Mesenteric fat pad (tissue), 1 donor: ENCODE results near the gene NCOA4. TPM values are rescaled to one million over a fixed set of nuclear protein-coding genes. Genes with fewer than 3 reads are reported as not detected.
"Not testable (repeated sequence)": the region's sequence is repeated elsewhere in the genome, so short reads cannot be mapped to it uniquely, and the experiment has no call there.

Experiments used
- DNase-seq: peaks from one replicate; pipeline ENCODE4 v3.0.0-alpha.2; 2020; ENCODE audit warnings: low spot score
- long read RNA-seq: library from polyadenylated mRNA; unstranded; transcript quantifications from one replicate; pipeline ENCODE4 v2.0.0, GENCODE V29; 2020
- total RNA-seq: library from RNA; stranded (reverse); fragmentation: NEBNext Ultra II Directional; extraction: Animal tissue kit (Norgen Biotek cat#: 25700); gene quantifications from one replicate; pipeline ENCODE4 v1.2.1, GENCODE V29; 2021
- donor health status: DM: yes; HTN: yes; CAD: no.

The NCOA4 gene
- 138 TPM for total RNA-seq
- long read RNA-seq, transcript NCOA4-204 (10 exons, 3,549 nt), result major isoform, 51 of 144 reads
- long read RNA-seq, transcript NCOA4-207 (10 exons, 3,489 nt), result minor isoform, 9 of 144 reads
- long read RNA-seq, partial matches to known transcripts, result 59 of 144 reads
- long read RNA-seq, other reads (novel, unspliced or antisense), result 25 of 144 reads

- DNase-seq, result peak; percentile 99
Observed at GRCh38 chr10:46030091-46030937, at the start of gene NCOA4. TSS of gene NCOA4 (minus strand) at chr10:46030623. CDS start at chr10:46016680, 13,943 bp downstream.

GRCh38 chr10:46079831-46080585, 49.6 kb upstream of the NCOA4 start:
- no peak for DNase-seq

GRCh38 chr10:46077731-46078413, 47.4 kb upstream of the NCOA4 start:
- DNase-seq, result no peak

- no peak for DNase-seq
Observed at GRCh38 chr10:46077141-46077554, 46.7 kb upstream of the NCOA4 start.

- DNase-seq, result no peak
Observed at GRCh38 chr10:46075869-46076268, 45.4 kb upstream of the NCOA4 start.

GRCh38 chr10:46074196-46074946, 43.9 kb upstream of the NCOA4 start:
- DNase-seq, result no peak

GRCh38 chr10:46073564-46073963, 43.1 kb upstream of the NCOA4 start:
- no peak for DNase-seq

- DNase-seq, result no peak
Observed at GRCh38 chr10:46070749-46071148, 40.3 kb upstream of the NCOA4 start.

GRCh38 chr10:46069771-46070463, 39.5 kb upstream of the NCOA4 start:
- no peak for DNase-seq

GRCh38 chr10:46068905-46069304, 38.5 kb upstream of the NCOA4 start:
- no peak for DNase-seq

GRCh38 chr10:46068117-46068516, 37.7 kb upstream of the NCOA4 start:
- DNase-seq, result no peak

- no peak for DNase-seq
Observed at GRCh38 chr10:46064269-46064817, 33.9 kb upstream of the NCOA4 start.

- DNase-seq, result no peak
Observed at GRCh38 chr10:46062723-46063428, 32.5 kb upstream of the NCOA4 start.

GRCh38 chr10:46060706-46061105, 30.3 kb upstream of the NCOA4 start:
- no peak for DNase-seq

GRCh38 chr10:46057927-46058326, 27.5 kb upstream of the NCOA4 start:
- not testable (repeated sequence) for DNase-seq

- no peak for DNase-seq
Observed at GRCh38 chr10:46057038-46057437, 26.6 kb upstream of the NCOA4 start.

GRCh38 chr10:46055771-46056170, 25.3 kb upstream of the NCOA4 start:
- no peak for DNase-seq

GRCh38 chr10:46053534-46054434, 23.4 kb upstream of the NCOA4 start:
- DNase-seq, result no peak
